Stimulated activated CD8-positive, alpha-beta memory T cell treated with anti-CD3 and anti-CD28 coated beads, Interleukin-7, amount 100 ng/mL, for 4 hours (primary cell): ENCODE data around the gene VGLL4.

ENCODE experiments used
- DNase-seq, 2 donors: peaks; one replicate each; pipeline ENCODE4 v3.0.0-alpha.2; 2020; ENCODE audit warnings: low read depth in 2 of 2

Gene VGLL4

GRCh38 chr3:11551036-11551435 is 92.7 kb downstream of the VGLL4 start:
- no peak for DNase-seq

DNA sequence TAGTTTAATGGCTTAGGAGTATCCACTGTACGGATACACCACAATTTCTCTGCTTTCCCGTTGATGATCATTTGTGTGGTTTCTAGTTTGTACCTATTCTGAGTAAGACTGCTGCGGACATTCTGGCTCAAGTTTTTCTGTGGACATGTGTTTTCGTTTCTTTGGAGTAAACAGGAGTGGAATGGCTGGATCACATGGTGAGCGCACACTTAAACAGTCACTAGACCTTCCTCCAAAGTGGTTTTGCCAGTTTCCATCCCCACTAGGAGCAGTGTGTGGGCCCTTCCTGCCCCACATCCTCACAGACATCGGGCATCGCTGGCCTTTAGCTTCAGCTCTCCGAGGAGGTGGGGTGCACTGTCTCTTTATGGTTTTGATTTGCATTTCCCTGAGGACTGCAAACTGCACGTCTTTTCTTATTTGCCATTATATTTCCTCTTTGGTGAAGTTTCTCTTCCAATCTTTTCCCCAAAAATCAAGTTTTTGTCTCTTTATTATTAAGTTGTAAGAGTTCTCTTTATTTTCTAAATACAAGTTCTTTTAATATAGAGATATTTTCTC is 94.1 kb downstream of the VGLL4 start:
- DNase-seq: no peak

DNA sequence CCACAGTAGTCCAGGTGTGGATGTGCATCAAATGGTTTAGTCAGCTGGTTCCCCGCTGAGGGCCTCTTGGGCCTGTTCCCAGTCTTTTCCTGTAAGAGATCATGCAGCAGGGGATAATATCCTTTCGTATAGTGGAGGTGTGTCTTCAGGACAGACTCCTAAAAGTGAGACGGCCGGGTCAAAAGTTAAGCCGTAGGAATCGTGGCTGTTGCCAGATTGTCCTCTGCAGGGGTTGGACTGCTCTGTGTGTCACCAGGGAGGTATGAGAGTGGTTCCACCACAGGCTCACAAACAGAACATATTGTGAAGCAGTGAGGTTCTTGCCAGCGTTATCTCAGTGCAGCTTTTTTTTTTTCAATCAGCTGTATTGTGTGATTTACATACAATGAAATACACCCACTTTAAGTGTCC is 95.0 kb downstream of the VGLL4 start:
- DNase-seq: no peak

- DNase-seq: no peak
Observed at GRCh38 chr3:11547498-11547897, 96.2 kb downstream of the VGLL4 start.

DNA sequence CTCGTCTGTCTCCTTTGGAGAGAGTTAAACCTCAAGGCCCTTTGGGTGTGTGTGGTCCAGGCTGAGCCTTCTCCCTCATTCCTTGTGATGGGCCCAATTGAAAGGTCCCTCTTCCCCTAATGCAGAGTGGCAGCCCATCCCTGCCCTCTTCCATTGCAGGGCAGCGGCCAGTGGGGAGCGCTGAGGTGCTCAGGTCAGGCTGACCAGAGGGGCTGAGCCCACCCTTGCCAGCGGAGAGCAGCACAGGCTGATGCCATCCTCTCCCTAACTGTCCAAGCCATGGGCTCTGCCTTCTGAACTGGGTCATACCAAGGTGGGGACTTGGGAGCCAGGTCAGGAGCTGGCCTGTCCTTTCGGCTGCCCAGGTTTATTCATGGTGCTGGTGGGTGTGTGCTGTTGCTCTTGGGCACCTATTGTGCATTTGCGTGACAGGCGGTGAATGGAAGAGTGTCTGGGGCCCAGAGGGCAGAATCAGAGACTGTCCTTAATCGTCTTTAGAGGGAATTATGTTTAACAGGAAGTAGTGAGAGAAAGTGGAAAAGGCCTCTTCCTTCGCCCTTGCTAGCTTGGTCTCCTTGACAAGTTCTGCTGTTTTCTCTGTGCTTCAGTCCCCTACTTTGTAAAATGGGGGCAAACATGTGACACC is 96.9 kb downstream of the VGLL4 start:
- DNase-seq: no peak

DNA sequence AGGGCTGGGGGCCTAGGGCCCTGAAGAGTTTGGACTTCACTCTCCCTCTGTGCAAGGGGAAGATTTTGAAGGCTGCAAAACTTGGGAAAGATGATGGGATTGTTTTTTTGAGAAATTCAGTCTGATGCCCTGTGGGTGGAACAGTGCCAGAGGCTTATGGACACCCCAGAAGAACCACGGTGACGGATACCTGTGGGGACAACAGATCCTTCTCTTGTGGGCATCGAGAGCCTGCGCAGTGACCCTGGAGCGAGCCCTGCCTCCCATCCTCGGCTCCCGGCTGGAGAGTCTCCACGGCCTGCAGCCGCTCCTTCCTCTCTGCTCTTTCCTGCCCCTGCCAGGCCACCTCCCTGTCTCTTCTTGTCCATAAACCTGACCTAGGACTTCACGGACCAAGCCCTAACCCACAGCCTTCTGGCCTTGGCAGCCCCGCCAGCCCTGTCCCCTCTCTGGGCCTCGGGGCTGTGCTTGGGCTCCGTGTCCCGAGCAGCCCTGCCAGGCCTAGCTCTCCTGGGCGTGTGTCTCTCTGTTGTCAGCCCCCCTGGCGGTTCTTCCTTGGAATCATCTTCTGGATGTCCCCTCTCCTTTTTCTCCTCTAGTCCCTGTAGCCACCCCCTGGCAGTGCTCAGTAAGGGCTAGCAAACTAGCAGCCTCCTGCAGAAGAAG is 98.4 kb downstream of the VGLL4 start:
- no peak for DNase-seq

- no peak for DNase-seq
Observed at GRCh38 chr3:11544412-11545181, 99.1 kb downstream of the VGLL4 start.

DNA sequence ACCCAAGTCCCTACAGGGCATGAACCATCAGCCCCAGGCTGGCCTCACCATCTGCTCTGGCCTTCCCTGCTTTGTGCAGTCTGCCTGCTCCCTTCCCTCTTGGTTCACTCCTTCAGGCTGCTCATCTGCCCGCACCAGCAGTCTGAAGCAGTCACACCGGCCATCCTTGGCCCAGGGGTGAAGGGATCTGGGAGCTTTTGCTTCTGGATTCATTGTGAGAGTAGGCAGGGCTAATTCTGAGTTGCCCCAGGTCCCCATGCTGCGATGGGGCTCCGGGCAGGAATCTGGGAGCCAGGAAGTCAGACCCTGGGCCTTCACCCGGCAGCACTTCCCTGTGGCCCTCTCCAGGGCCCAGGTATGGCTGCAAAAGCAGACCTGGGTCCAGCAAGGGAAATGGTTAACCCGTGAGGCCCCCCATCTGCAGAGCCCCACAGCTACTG is 99.7 kb downstream of the VGLL4 start:
- no peak for DNase-seq

DNA sequence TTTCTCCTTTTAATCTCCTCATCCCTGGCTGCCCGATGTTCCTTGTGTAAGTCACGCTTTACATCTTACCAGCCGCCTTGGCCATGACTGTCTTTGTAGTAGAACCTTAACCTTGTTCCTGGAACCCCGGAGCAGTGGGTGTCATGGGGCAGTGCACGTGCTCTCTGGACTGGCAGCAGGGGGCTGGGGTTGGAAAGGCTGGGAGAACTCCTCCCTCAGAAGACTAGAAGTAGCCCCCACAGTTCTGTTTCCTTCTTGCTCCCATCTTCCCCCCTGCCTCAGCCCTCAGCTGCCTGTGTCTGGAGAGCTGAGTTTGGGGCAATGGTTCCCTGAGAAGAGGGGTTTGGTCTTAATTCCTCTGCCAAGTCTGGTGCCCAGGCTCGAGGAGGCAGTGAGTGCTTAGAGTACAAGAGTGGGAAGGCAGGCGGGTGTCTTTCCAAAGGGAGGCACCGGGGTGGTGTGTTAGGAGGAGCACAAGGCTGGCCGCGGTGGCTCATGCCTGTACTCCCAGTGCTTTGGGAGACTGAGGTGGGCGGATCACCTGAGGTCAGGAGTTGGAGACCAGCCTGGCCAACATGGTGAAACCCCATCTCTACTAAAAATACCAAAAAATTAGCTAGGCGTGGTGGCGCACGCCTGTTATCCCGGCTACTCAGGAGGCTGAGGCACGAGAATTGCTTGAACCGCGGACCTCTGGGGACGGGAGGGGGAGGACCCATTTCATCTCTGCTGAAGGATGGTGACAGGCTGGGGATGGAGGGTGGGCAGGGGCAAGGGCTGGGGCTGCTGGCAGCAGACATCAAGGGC is 100.4 kb downstream of the VGLL4 start:
- no peak for DNase-seq

GRCh38 chr3:11542551-11542950 is 101.2 kb downstream of the VGLL4 start:
- DNase-seq: no peak

DNA sequence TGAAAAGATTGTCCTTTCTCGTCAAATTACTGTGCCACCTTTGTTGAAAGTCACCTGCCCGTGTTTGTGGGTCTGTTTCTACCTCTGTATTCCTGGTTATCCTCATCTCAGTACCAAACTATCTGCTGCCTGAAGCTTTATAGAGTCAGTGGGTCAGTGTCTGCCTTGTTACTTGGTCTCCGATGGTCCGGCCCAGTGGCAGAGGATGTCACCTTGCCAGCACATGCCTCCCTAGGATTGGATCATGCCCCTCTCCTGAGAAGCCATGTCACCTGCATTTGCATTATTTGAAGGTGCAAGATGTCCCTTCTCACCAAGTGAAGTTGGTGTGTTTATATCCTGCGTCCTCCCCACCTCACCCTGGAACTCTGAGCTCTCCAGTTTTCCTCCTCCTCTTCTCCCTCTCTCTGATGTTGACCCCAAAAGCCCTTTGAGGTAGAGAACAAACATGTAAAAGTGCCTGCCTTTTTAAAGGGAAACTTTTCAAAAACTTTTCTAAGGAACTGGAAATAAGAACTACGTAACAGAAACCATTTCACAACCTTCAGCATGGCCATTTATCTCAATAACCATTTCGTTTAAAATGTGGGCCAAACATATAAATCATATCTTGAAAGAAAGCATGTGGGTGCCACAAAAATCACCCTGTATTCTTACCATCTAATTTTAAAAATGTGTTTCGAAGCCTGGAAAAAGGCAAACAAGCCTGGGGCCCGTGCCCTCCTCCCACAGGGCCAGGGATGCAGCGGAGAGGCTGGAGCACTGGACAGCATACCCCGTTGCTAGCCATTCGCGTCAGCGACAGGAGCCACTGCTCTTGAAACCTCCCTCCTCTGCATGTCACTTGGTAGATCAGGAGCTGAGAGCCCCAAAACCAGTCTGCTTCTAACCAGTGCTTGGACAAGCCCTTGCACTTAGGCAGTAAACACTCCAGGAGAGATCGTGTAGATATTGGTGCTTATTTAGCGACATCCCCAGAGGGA is 102.1 kb downstream of the VGLL4 start:
- no peak for DNase-seq

DNA sequence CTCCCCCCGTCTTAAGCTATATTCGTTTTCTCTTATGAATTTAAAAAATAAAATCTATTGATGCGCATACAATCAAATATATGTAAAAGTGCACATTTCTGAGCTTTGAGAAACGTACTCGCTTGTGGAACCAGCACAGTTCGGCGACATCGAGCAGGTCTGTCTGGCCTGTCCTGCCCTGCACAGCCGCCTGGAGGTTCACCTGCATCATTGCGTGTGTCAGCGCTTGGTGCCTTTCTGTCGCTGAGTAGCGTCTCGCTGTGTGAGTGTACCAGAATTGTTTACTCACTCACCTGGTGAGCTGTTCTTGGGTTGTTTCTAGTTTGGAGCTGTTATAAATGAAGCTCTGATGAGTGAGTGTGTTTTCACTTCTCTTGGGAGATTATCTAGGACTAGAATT is 104.0 kb downstream of the VGLL4 start:
- no peak for DNase-seq

GRCh38 chr3:11539218-11539617 is 104.5 kb downstream of the VGLL4 start:
- DNase-seq: no peak

GRCh38 chr3:11538581-11538980 is 105.1 kb downstream of the VGLL4 start:
- DNase-seq: no peak

DNA sequence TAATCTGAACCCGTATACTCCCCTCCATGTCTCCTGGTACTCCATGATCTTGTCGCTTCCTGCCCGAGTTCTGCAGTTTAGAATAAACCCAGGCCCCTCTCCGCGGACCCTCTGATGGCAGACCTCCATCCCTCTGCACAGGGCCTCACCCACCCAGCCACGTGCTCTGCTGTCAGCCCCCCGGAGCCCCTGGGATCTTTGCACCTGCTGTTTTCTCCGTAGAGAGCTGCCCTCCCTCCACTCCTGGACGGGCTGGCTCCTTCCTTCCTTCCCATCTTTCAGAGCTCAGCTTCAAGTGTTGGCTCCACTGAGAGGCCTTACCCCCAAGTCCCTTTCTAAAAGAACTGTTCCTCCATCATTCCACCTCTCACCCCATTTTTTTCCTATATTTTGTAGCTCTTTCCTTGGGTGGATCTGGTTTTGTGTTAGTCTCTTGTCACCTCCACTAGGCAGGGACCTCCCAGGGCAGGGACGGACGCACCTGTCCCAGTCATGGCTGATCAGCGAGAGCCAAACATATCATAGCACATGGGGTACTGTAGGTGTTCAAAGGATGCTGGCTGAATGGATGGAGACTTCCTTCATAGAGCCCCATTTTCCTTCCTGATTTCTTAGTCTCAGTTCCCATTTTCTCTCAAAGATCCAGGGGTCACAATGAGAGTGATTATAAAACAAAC is 106.6 kb downstream of the VGLL4 start:
- no peak for DNase-seq

GRCh38 chr3:11536132-11536935 is 107.4 kb downstream of the VGLL4 start:
- DNase-seq: no peak

GRCh38 chr3:11535243-11535960 is 108.3 kb downstream of the VGLL4 start:
- DNase-seq: no peak

DNA sequence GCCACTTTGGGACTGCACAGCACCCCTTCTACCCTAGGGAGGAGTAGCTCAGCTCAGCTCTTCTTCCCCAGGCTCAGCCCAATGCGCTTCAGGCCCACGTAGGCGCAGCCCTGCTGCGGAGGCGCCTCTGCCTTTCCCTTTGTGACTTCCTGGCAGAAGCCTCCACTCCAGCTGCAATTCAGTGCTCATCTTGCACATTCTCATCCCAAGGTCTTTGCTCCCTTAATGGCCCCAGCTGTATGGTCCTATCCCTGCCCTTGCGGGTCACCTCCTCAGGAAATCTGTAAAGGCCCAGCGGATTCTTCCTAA is 109.0 kb downstream of the VGLL4 start:
- no peak for DNase-seq
